ENCODE measurements around the gene SLC25A25.
"Not testable (repeated sequence)": the region's sequence is repeated elsewhere in the genome, so short reads cannot be mapped to it uniquely, and the experiment has no call there.

DNA sequence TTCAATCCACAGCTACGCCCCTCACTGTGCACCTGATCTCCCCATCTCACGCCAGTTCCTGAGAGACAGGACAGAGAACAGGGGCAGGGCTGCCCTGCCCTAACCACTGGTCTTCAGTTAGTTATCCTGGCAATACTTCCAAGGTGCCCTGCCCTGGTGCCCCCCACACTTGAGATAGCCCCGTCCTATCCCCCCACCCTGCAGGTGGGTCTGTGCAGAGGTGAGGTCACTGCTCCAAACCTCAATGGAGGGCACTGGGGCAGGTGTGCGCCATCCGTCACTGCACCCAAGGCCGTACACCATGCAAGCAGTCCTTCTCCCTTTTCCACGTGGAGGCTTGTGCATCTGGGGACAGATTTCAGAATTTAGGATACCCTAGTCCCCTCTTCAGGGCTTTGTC is 62.6 kb downstream of the SLC25A25 start:
- not testable (repeated sequence) for TF ChIP-seq EZH2phosphoT487 (IDR thresholded peaks at IDR 0.05)
- TF ChIP-seq, protein P1, sequence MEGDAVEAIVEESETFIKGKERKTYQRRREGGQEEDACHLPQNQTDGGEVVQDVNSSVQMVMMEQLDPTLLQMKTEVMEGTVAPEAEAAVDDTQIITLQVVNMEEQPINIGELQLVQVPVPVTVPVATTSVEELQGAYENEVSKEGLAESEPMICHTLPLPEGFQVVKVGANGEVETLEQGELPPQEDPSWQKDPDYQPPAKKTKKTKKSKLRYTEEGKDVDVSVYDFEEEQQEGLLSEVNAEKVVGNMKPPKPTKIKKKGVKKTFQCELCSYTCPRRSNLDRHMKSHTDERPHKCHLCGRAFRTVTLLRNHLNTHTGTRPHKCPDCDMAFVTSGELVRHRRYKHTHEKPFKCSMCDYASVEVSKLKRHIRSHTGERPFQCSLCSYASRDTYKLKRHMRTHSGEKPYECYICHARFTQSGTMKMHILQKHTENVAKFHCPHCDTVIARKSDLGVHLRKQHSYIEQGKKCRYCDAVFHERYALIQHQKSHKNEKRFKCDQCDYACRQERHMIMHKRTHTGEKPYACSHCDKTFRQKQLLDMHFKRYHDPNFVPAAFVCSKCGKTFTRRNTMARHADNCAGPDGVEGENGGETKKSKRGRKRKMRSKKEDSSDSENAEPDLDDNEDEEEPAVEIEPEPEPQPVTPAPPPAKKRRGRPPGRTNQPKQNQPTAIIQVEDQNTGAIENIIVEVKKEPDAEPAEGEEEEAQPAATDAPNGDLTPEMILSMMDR (IDR thresholded peaks at IDR 0.05): not testable (repeated sequence)
